BE2C (cell line): Measurements from ENCODE around the gene SPRR2B. TPM values are rescaled to one million over a fixed set of nuclear protein-coding genes. Genes with fewer than 3 reads are reported as not detected.
"Not testable (repeated sequence)": the region's sequence is repeated elsewhere in the genome, so short reads cannot be mapped to it uniquely, and the experiment has no call there.

Experiments used
- DNase-seq: peaks from one replicate; pipeline ENCODE4 v3.0.0-alpha.2; 2020
- H3K27me3 ChIP-seq: fragments of 250-450 bp; sonication (Bioruptor Pico); 2 replicates; pipeline ENCODE4 v1.5.1; 2020; ENCODE audit warnings: mild to moderate bottlenecking
- H3K36me3 ChIP-seq: fragments of 250-450 bp; sonication (Bioruptor Pico); 2 replicates; pipeline ENCODE4 v1.5.1; 2020; ENCODE audit warnings: mild to moderate bottlenecking
- H3K4me1 ChIP-seq: fragments of 250-450 bp; sonication (Bioruptor Pico); 2 replicates; pipeline ENCODE4 v1.5.1; 2020
- H3K4me3 ChIP-seq: 2 replicates; pipeline ENCODE4 v1.5.1; 2011; ENCODE audit warnings: low read depth, low read length
- H3K9me3 ChIP-seq: fragments of 250-450 bp; sonication (Bioruptor Pico); 2 replicates; pipeline ENCODE4 v1.5.1; 2020
- CTCF ChIP-seq: IDR thresholded peaks from 2 replicates; pipeline ENCODE4 v1.5.1; 2012; ENCODE audit warnings: mild to moderate bottlenecking, low read depth, low read length
- polyA plus RNA-seq: library from polyadenylated mRNA; unstranded; fragments of >200 nt; gene quantifications from one replicate; pipeline ENCODE4 v1.2.1, GENCODE V29; 2012; ENCODE audit warnings: low read depth, missing spikeins; ENCODE audit not compliant: insufficient read length, insufficient read depth

The SPRR2B gene
- not detected for polyA plus RNA-seq

- Histone ChIP-seq H3K4me3 (no peak within 1 kb of the TSS), H3K36me3 (no peaks in the 10 kb centered on the region), H3K27me3 (no peaks in the 10 kb centered on the region), H3K4me1 (no peaks in the 10 kb centered on the region), H3K9me3 (no peaks in the 10 kb centered on the region)
- no peak for TF ChIP-seq CTCF
- no peak for DNase-seq
These were observed at the start of gene SPRR2B for GRCh38 chr1:153071511-153071910. SPRR2B (minus strand) TSS chr1:153071611; CDS start chr1:153070839, 772 bp downstream.

- H3K9me3 ChIP-seq = no peaks in the 10 kb centered on the region
- DNase-seq = no peak
- no peaks in the 10 kb centered on the region for H3K4me1 ChIP-seq
- no peaks in the 10 kb centered on the region for H3K36me3 ChIP-seq
- H3K4me3 ChIP-seq = no peak overlapping the region
- TF ChIP-seq CTCF = no peak
- no peaks in the 10 kb centered on the region; the same call in 1 of the 2 replicates for H3K27me3 ChIP-seq
These were observed 49.5 kb upstream of the SPRR2B start for GRCh38 chr1:153120945-153121344.

- Histone ChIP-seq H3K36me3 (no peaks in the 10 kb centered on the region), H3K4me1 (no peaks in the 10 kb centered on the region), H3K4me3 (no peak overlapping the region), H3K9me3 (no peaks in the 10 kb centered on the region), H3K27me3 (no peaks in the 10 kb centered on the region; the same call in 1 of the 2 replicates)
- DNase-seq = no peak
- TF ChIP-seq CTCF = no peak
These were observed 48.1 kb upstream of the SPRR2B start for GRCh38 chr1:153119491-153119971.

- not testable (repeated sequence) for H3K9me3 ChIP-seq, H3K27me3 ChIP-seq, DNase-seq, H3K4me1 ChIP-seq, H3K4me3 ChIP-seq, H3K36me3 ChIP-seq
These were observed 43.9 kb upstream of the SPRR2B start for GRCh38 chr1:153115264-153115663.

GRCh38 chr1:153113416-153113815 lies 42.0 kb upstream of the SPRR2B start, which contains the start of gene SPRR2F:
SPRR2F (minus strand) TSS chr1:153113516; CDS start chr1:153112733, 783 bp downstream.
- TF ChIP-seq CTCF = no peak
- no peaks in the 10 kb centered on the region for H3K27me3 ChIP-seq
- DNase-seq = no peak

GRCh38 chr1:153112454-153112853 lies 41.0 kb upstream of the SPRR2B start:
- not testable (repeated sequence) for DNase-seq, H3K4me3 ChIP-seq, H3K27me3 ChIP-seq, H3K9me3 ChIP-seq, H3K4me1 ChIP-seq, H3K36me3 ChIP-seq

More at GRCh38 chr1:153113416-153113815, 42.0 kb upstream of the SPRR2B start, which contains the start of gene SPRR2F:
- Histone ChIP-seq H3K9me3 (no peaks in the 10 kb centered on the region), H3K4me1 (no peaks in the 10 kb centered on the region), H3K4me3 (no peak within 1 kb of the TSS), H3K36me3 (no peaks in the 10 kb centered on the region)

GRCh38 chr1:153100245-153100644 lies 28.8 kb upstream of the SPRR2B start:
- DNase-seq = no peak
- TF ChIP-seq CTCF = no peak

More at GRCh38 chr1:153100245-153100644, 28.8 kb upstream of the SPRR2B start:
- Histone ChIP-seq H3K4me3 (no peak overlapping the region), H3K4me1 (no peaks in the 10 kb centered on the region), H3K36me3 (no peaks in the 10 kb centered on the region), H3K9me3 (no peaks in the 10 kb centered on the region), H3K27me3 (no peaks in the 10 kb centered on the region)
